Endothelial cell of umbilical vein (primary cell): ENCODE measurements around the gene IL1RL2. TPM values are rescaled to one million over a fixed set of nuclear protein-coding genes. Genes with fewer than 3 reads are reported as not detected.

Experiments
- BruUV-seq: library from RNA; stranded (reverse); fragments of 400-500 nt; replicated peaks from 2 replicates; lab custom pipeline; 2021; lab: Mats Ljungman, UMichigan
- CTCF ChIA-PET: fragments of 300-600, 350-600 bp; sonication (Branson Sonifier 250); formaldehyde crosslinking; loops from one replicate; lab custom pipeline; 2021; ENCODE audit warnings: antibody characterized with exemption, inconsistent platforms; lab: Charles Lee
- POLR2A ChIA-PET: fragments of 300-600, 350-600 bp; sonication (Branson Sonifier 250); formaldehyde crosslinking; loops from one replicate; lab custom pipeline; 2021; ENCODE audit warnings: antibody characterized with exemption, inconsistent platforms; lab: Charles Lee
- DNase-seq: peaks from one replicate; pipeline ENCODE4 v3.0.0-alpha.2; 2011; ENCODE audit warnings: low read depth, low spot score
- FAIRE-seq: peaks from 2 replicates; lab custom pipeline; 2011; peaks lifted over from hg19 to GRCh38; lab: Jason Lieb, UNC
- H2AFZ ChIP-seq: 2 replicates; pipeline ENCODE4 v1.6.0; 2012; ENCODE audit warnings: low read depth, low read length, control low read depth, inconsistent platforms
- H3K27ac ChIP-seq: 2 replicates; pipeline ENCODE4 v1.5.1; 2011; ENCODE audit warnings: low read depth, mild to moderate bottlenecking, control low read depth, low read length, moderate library complexity; ENCODE audit not compliant: insufficient read depth
- H3K27me3 ChIP-seq, 2 experiments: 2 replicates each; pipeline versions ENCODE4 v1.6.0 to v1.6.1; 2011; ENCODE audit warnings: low read length in 2 of 2, mixed read lengths in 1 of 2; ENCODE audit not compliant: control insufficient read depth in 2 of 2, insufficient read depth in 2 of 2
- H3K36me3 ChIP-seq, 2 experiments: 2 replicates in 1 of 2; 3 replicates in 1 of 2; pipeline ENCODE4 v1.5.1; 2011; ENCODE audit warnings: low read length in 2 of 2, mild to moderate bottlenecking in 1 of 2, moderate library complexity in 1 of 2; ENCODE audit not compliant: control insufficient read depth in 2 of 2, insufficient read depth in 2 of 2; ENCODE audit errors: extremely low read depth in 1 of 2
- H3K4me1 ChIP-seq: 3 replicates; pipeline ENCODE4 v1.5.1; 2011; ENCODE audit warnings: mild to moderate bottlenecking, low read length; ENCODE audit not compliant: control insufficient read depth, insufficient read depth; ENCODE audit errors: extremely low read depth
- H3K4me2 ChIP-seq: 2 replicates; pipeline ENCODE4 v1.6.1; 2011; ENCODE audit warnings: low read length, control low read depth, mixed read lengths; ENCODE audit not compliant: insufficient read depth
- H3K4me3 ChIP-seq, 3 experiments: fragments of 200-600 bp in 1 of 3; sonication (generic), shearing (Covaris generic) in 1 of 3; replicated peaks in 1 of 3; 2 replicates each; pipeline ENCODE4 v1.5.1; 2011 to 2016; ENCODE audit warnings: control low read depth in 3 of 3, low read length in 3 of 3, mild to moderate bottlenecking in 2 of 3, inconsistent platforms in 1 of 3, low read depth in 1 of 3, moderate library complexity in 1 of 3; ENCODE audit not compliant: insufficient read depth in 1 of 3
- H3K79me2 ChIP-seq: 2 replicates; pipeline ENCODE4 v1.6.0; 2012; ENCODE audit warnings: low read length, inconsistent platforms; ENCODE audit not compliant: control insufficient read depth, insufficient read depth
- H3K9ac ChIP-seq: replicated peaks from 2 replicates; pipeline ENCODE3; 2011; ENCODE audit warnings: low read length, control low read depth; ENCODE audit not compliant: insufficient read depth; ENCODE audit errors: extremely low read depth
- H3K9me1 ChIP-seq: replicated peaks from 3 replicates; pipeline ENCODE4 v1.6.0; 2011; ENCODE audit warnings: mild to moderate bottlenecking, low read length; ENCODE audit not compliant: control insufficient read depth, insufficient read depth; ENCODE audit errors: extremely low read depth
- H3K9me3 ChIP-seq: replicated peaks from 2 replicates; pipeline ENCODE4 v1.5.1; 2012; ENCODE audit warnings: low read length, inconsistent platforms; ENCODE audit not compliant: control insufficient read depth, insufficient read depth
- H4K20me1 ChIP-seq: replicated peaks from 2 replicates; pipeline ENCODE3; 2011; ENCODE audit warnings: mild to moderate bottlenecking, low read length; ENCODE audit not compliant: control insufficient read depth, insufficient read depth; ENCODE audit errors: extremely low read depth
- EZH2 ChIP-seq: IDR thresholded peaks from 2 replicates; pipeline ENCODE4 v1.6.1; 2012; ENCODE audit warnings: borderline replicate concordance, low read depth, mild to moderate bottlenecking, moderate library complexity, low read length, inconsistent platforms; ENCODE audit not compliant: severe bottlenecking
- FOS ChIP-seq: IDR thresholded peaks from 2 replicates; pipeline ENCODE4 v1.6.1; 2011; ENCODE audit warnings: mild to moderate bottlenecking, low read length, moderate library complexity, borderline replicate concordance; ENCODE audit not compliant: insufficient read depth
- GATA2 ChIP-seq: IDR thresholded peaks from 2 replicates; pipeline ENCODE4 v1.7.0; 2011; ENCODE audit warnings: low read depth, mild to moderate bottlenecking, moderate library complexity, mixed read lengths, low read length; ENCODE audit not compliant: insufficient read length, insufficient read depth
- JUN ChIP-seq: IDR thresholded peaks from 2 replicates; pipeline ENCODE4 v1.6.1; 2011; ENCODE audit warnings: borderline replicate concordance, low read depth; ENCODE audit not compliant: insufficient read length, insufficient read depth
- MYC ChIP-seq: IDR thresholded peaks from one replicate; pipeline ENCODE4 v1.6.1; 2011; ENCODE audit warnings: mild to moderate bottlenecking, low read depth, low read length
- POLR2A ChIP-seq: IDR thresholded peaks from 2 replicates; pipeline ENCODE4 v1.6.1; 2012; ENCODE audit warnings: low read depth, mild to moderate bottlenecking, control low read depth, low read length
- POLR2AphosphoS5 ChIP-seq: IDR thresholded peaks from 2 replicates; pipeline ENCODE4 v1.6.1; 2012; ENCODE audit warnings: low read depth, mild to moderate bottlenecking, control low read depth, low read length, moderate library complexity; ENCODE audit not compliant: insufficient read depth
- dilution Hi-C: fragments of 300-500 bp; cut with MboI; formaldehyde crosslinking; loops from one replicate; pipeline ENCODE4 v1.15.0; 2019; ENCODE audit warnings: low sequenced_read_pairs; ENCODE audit not compliant: extremely low pct_ligation_motif_present
- intact Hi-C: fragments of 100-400 bp; cut with micrococcal nuclease; formaldehyde crosslinking; loops from one replicate; pipeline ENCODE4 v1.10.0; 2022
- polyA plus RNA-seq, 4 experiments: library from polyadenylated mRNA; depleted of rRNA in 3 of 4; stranded (reverse) in 3 of 4; unstranded in 1 of 4; fragments of >200 nt; gene quantifications; 2 replicates each; pipeline versions ENCODE4 v1.2.1 to v1.2.3, GENCODE V29; 2011 to 2012; ENCODE audit warnings: missing spikeins in 1 of 4
- total RNA-seq: library from RNA; stranded (reverse); gene quantifications from 2 replicates; pipeline ENCODE4 v1.2.3, GENCODE V29; 2021
- TF ChIP-seq, protein P1 (sequence below), 2 donors: IDR thresholded peaks; 1 replicate in 1 of 2; 2 replicates in 1 of 2; pipeline ENCODE4 v1.5.1; 2011; ENCODE audit warnings: low read length in 2 of 2, mild to moderate bottlenecking in 2 of 2, moderate library complexity in 2 of 2, control low read depth in 1 of 2, inconsistent platforms in 1 of 2, low read depth in 1 of 2; ENCODE audit not compliant: insufficient read depth in 1 of 2; ENCODE audit errors: extremely low read depth in 1 of 2
- TF ChIP-seq, protein P2 (sequence below): IDR thresholded peaks from 2 replicates; pipeline ENCODE4 v1.6.1; 2011; ENCODE audit not compliant: insufficient read depth, insufficient read length

IL1RL2 gene
- total and polyA plus RNA-seq, 2 donors (not counting 3 experiments of a cell fraction or from before 2014, with no cell fraction given): 0.11 TPM; not detected in 1

DNA sequence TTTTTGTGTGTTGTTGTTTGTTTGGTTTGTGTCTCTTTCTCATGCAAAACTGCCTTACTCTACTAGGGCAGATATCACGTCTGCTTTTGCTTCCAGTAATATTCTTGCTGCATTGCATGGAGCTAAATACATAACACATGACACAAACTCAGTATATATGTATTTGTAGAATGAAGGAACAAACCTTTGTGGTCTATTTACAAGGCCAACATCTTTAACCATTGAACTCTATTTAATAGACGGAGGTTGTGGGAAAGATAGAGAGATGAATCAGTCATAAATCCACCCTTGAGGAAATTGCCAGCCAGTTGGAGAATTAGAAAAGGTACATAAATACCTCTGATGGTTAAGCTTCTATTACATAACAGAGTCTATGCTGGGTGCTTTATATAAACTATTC, 98.5 kb downstream of the IL1RL2 start:
- Histone ChIP-seq H4K20me1 (no peaks in the 10 kb centered on the region), H3K9ac (no peak overlapping the region), H3K79me2 (no peaks in the 10 kb centered on the region), H3K27me3 (no peaks in the 10 kb centered on the region), H3K27ac (no peak overlapping the region), H3K36me3 (no peaks in the 10 kb centered on the region), H3K9me1 (no peaks in the 10 kb centered on the region), H3K4me3 (no peak overlapping the region), H3K4me1 (no peaks in the 10 kb centered on the region), H3K4me2 (no peak overlapping the region), H3K9me3 (no peaks in the 10 kb centered on the region), H2AFZ (no peak overlapping the region)
- intact Hi-C loops (no loop called here), dilution Hi-C loops (no loop called here)
- DNase-seq (no peak), FAIRE-seq (no peak)
- no peak for TF ChIP-seq FOS
- TF ChIP-seq POLR2AphosphoS5: no peak
- no peak for TF ChIP-seq EZH2
- TF ChIP-seq GATA2: no peak
- TF ChIP-seq, protein P1, sequence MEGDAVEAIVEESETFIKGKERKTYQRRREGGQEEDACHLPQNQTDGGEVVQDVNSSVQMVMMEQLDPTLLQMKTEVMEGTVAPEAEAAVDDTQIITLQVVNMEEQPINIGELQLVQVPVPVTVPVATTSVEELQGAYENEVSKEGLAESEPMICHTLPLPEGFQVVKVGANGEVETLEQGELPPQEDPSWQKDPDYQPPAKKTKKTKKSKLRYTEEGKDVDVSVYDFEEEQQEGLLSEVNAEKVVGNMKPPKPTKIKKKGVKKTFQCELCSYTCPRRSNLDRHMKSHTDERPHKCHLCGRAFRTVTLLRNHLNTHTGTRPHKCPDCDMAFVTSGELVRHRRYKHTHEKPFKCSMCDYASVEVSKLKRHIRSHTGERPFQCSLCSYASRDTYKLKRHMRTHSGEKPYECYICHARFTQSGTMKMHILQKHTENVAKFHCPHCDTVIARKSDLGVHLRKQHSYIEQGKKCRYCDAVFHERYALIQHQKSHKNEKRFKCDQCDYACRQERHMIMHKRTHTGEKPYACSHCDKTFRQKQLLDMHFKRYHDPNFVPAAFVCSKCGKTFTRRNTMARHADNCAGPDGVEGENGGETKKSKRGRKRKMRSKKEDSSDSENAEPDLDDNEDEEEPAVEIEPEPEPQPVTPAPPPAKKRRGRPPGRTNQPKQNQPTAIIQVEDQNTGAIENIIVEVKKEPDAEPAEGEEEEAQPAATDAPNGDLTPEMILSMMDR (IDR thresholded peaks at IDR 0.05; ENCODE audit: extremely low read depth in 1 of 2, insufficient read depth in 1 of 2, low read depth in 1 of 2, low read length in 2 of 2): no peak
- no peak for TF ChIP-seq JUN
- no peak for TF ChIP-seq MYC
- TF ChIP-seq POLR2A: no peak
- TF ChIP-seq, protein P2, sequence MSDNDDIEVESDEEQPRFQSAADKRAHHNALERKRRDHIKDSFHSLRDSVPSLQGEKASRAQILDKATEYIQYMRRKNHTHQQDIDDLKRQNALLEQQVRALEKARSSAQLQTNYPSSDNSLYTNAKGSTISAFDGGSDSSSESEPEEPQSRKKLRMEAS: no peak
- BruUV-seq: no TSS peak
- ChIA-PET POLR2A (no interaction called here), CTCF (interaction anchor here (0.8 to 2.2 kb wide), 8 partner anchors 8 to 64 kb away, joined by 3 to 9 read pairs (median 6); no protein-coding TSS in a partner anchor)
